Activated CD4-positive, alpha-beta T cell treated with anti-CD3 and anti-CD28 coated beads, Interleukin-2, amount 10 ng/mL, durations not matched to agents 24 days and 14 days (primary cell): ENCODE results near the gene CCDC82. TPM values are rescaled to one million over a fixed set of nuclear protein-coding genes. Genes with fewer than 3 reads are reported as not detected.

Experiments used
- DNase-seq: peaks from one replicate; pipeline ENCODE4 v3.0.0; 2022
- H3K27ac Mint-ChIP-seq: one replicate; pipeline ENCODE4 v1.8.0; 2022; ENCODE audit warnings: mild to moderate bottlenecking, mixed read lengths
- H3K27me3 Mint-ChIP-seq: one replicate; pipeline ENCODE4 v1.8.0; 2022; ENCODE audit warnings: mixed read lengths
- H3K36me3 Mint-ChIP-seq: one replicate; pipeline ENCODE4 v1.8.0; 2022; ENCODE audit warnings: low read depth, mild to moderate bottlenecking, mixed read lengths
- H3K4me1 Mint-ChIP-seq: one replicate; pipeline ENCODE4 v1.8.0; 2021; ENCODE audit warnings: mixed read lengths
- H3K4me3 Mint-ChIP-seq: one replicate; pipeline ENCODE4 v1.8.0; 2022; ENCODE audit warnings: mild to moderate bottlenecking, moderate library complexity, mixed read lengths
- H3K9me3 Mint-ChIP-seq: one replicate; pipeline ENCODE4 v1.8.0; 2021; ENCODE audit warnings: mixed read lengths
- intact Hi-C: fragments of 100-400 bp; cut with micrococcal nuclease; formaldehyde crosslinking; loops from one replicate; pipeline ENCODE4 v1.15.1; 2023
- total RNA-seq: library from RNA; stranded (reverse); gene quantifications from 2 replicates; pipeline ENCODE4 v1.2.3, GENCODE V29; 2022

The CCDC82 gene
- total RNA-seq, 1 donor from 2014 or later = 31.8 TPM

- Mint-ChIP-seq H3K36me3 (peaks cover 10% of the 10 kb centered on the region), H3K9me3 (no peaks in the 10 kb centered on the region), H3K27me3 (no peaks in the 10 kb centered on the region), H3K4me1 (peaks cover 39% of the 10 kb centered on the region), H3K27ac (no peak overlapping the region), H3K4me3 (no peak overlapping the region)
- DNase-seq = no peak
- intact Hi-C loops = no loop called here
Observed at GRCh38 chr11:96303980-96304379, 85.7 kb downstream of the CCDC82 start.

- Mint-ChIP-seq H3K27ac (no peak overlapping the region), H3K4me1 (peaks cover 42% of the 10 kb centered on the region), H3K27me3 (no peaks in the 10 kb centered on the region), H3K36me3 (peaks cover 8% of the 10 kb centered on the region), H3K9me3 (no peaks in the 10 kb centered on the region), H3K4me3 (no peak overlapping the region)
- intact Hi-C loops = no loop called here
- no peak for DNase-seq
Observed at GRCh38 chr11:96303064-96303463, 86.6 kb downstream of the CCDC82 start.

Other genes starting within 250 kb of the CCDC82 start
- gene MAML2, start 46.7 kb downstream of the CCDC82 start, total RNA-seq = 11.9 and 12.4 TPM in 2 replicates
- gene JRKL, start 101 bp upstream of the CCDC82 start, total RNA-seq = 9.9 and 11.9 TPM in 2 replicates